ENCODE results near the gene RSPO4.

RSPO4 gene

DNA sequence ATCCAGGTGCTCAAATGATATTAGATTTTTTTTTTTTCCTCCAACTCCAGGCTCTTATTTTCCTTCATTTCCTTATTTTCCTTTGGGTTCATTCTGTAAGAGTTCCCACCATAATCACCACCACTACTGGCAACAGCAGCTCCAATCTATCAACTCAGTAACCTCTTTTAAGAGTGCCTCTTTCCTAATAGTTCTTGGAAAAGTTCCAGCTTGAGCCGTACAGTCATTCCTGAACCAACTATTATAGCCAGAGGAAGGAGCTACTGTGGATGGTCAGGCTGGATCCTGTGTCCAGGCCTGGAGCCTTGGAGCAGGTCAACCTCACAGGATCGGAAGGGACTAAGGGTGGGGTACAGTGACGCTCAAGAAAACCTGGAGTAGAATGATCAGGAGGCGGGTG is 81.8 kb downstream of the RSPO4 start:
- H3K36me3 ChIP-seq (ENCODE audit: control insufficient read depth, insufficient read depth, low read length), result no peaks in the 10 kb centered on the region
- H3K27me3 ChIP-seq (ENCODE audit: control insufficient read depth, insufficient read depth, low read length), result no peaks in the 10 kb centered on the region
- no peak overlapping the region for H3K4me3 ChIP-seq (ENCODE audit: low read length)
- no peak overlapping the region for H3K9ac ChIP-seq (ENCODE audit: low read length)
- no peak overlapping the region for H3K27ac ChIP-seq (ENCODE audit: low read depth, low read length)
- H3K4me1 ChIP-seq (ENCODE audit: control insufficient read depth, insufficient read depth, low read length), result no peaks in the 10 kb centered on the region

DNA sequence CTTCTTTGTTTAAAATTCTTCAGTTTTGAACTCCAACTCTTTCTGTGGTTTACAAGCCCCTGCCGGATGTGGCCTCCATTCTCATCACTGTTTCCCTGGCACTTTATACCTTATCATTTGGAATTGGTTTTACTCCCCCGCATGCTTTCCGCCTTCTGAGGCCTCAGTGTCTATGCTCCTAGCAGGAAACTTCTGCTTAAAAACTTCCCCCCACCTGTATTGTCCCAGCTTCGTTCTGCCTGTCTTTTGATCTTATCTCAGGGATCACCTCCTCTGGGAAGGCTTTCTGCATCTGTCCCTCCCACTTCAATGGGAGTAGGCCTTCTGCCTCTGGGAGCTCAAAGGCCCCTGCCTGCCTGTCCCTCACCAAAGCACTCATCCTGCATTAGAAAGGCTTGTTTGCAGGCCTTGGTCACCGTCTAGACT is 82.6 kb downstream of the RSPO4 start:
- Histone ChIP-seq H3K4me1 (ENCODE audit: control insufficient read depth, insufficient read depth, low read length) (no peaks in the 10 kb centered on the region), H3K27me3 (ENCODE audit: control insufficient read depth, insufficient read depth, low read length) (no peaks in the 10 kb centered on the region), H3K9ac (ENCODE audit: low read length) (no peak overlapping the region), H3K36me3 (ENCODE audit: control insufficient read depth, insufficient read depth, low read length) (no peaks in the 10 kb centered on the region), H3K27ac (ENCODE audit: low read depth, low read length) (no peak overlapping the region), H3K4me3 (ENCODE audit: low read length) (no peak overlapping the region)

DNA sequence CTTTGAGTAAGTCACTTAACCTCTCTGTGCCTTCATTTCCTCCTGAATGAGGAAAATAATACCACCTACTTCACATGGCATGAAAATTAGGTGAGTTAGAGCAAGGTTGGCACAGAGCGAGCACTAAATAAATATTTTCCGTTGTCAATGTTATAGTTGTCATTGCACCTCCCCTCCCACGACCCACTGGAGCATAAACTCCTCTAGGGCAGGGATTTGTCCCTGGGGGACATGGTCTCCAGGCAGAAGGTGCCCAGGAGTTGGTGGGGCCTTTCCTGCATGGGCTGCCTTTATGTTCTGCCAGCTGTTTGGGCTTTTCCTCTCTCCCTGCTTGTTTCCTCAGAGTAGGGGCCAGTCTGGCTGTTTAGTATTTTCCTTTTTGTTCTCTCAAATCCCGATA is 84.7 kb downstream of the RSPO4 start:
- H3K4me1 ChIP-seq (ENCODE audit: control insufficient read depth, insufficient read depth, low read length), result no peaks in the 10 kb centered on the region
- no peak overlapping the region for H3K9ac ChIP-seq (ENCODE audit: low read length)
- no peak overlapping the region for H3K27ac ChIP-seq (ENCODE audit: low read depth, low read length)
- no peaks in the 10 kb centered on the region for H3K36me3 ChIP-seq (ENCODE audit: control insufficient read depth, insufficient read depth, low read length)
- H3K27me3 ChIP-seq (ENCODE audit: control insufficient read depth, insufficient read depth, low read length), result no peaks in the 10 kb centered on the region
- H3K4me3 ChIP-seq (ENCODE audit: low read length), result no peak overlapping the region

DNA sequence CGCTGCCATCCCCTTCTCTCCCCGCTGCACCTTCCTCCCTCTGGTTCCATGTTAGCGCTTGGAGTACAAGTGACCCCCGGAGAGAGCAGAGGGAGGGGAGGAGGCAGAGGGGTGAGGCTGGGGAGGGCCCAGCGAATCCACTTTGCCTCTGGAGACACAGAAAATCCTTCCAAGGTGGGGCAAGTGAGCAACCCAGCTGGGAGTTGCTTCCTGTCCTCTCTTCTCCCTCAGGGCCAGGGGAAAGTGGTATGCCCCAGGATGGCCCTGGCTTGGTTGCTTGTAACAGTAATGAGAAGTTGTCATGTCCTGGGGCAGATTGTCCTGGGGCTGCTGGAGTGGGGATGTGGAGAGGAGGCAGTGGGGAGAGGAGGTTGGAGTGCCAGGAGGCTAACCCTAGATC is 85.3 kb downstream of the RSPO4 start:
- Histone ChIP-seq H3K27me3 (ENCODE audit: control insufficient read depth, insufficient read depth, low read length) (no peaks in the 10 kb centered on the region), H3K9ac (ENCODE audit: low read length) (no peak overlapping the region), H3K4me3 (ENCODE audit: low read length) (no peak overlapping the region), H3K4me1 (ENCODE audit: control insufficient read depth, insufficient read depth, low read length) (no peaks in the 10 kb centered on the region), H3K27ac (ENCODE audit: low read depth, low read length) (no peak overlapping the region), H3K36me3 (ENCODE audit: control insufficient read depth, insufficient read depth, low read length) (no peaks in the 10 kb centered on the region)

DNA sequence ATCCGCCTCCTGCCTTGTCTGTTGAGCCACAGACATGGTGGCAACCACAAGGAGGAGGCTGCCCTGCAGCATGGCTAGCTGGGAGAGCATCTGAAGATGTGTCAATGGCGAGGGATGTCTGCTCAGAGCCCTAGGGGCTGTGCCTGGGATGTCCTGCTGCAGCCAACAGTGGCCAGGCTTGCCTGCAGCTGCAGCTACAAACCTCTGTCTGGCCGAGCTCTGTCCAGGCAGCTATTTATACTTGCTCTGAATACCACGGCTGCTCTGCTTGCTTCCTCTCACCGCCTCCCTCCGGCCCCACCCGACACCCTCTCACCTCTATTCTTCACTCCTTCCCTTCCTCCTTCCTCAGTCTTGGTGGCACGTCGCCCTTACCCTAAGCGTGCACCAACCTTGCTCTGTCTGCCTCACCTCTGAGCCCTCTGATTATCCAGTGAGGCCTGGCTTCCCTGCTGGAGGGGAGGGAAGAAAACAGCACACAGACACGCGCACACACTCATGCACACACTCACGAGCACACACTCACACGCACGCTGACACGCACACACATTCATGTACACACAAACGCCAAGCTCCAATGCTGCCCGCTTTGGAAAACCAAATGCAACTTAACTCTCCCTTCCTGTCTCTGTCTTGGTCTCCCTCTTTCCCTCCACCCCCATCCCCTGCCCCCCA is 85.8 kb downstream of the RSPO4 start, which contains the start of gene ANGPT4:
Gene ANGPT4, minus strand, starts transcription at position 210 of the 675 bp plus-strand sequence. Its CDS starts 120 bp downstream, at position 90.
- no peak within 1 kb of the TSS for H3K27ac ChIP-seq (ENCODE audit: low read depth, low read length)
- H3K9ac ChIP-seq (ENCODE audit: low read length), result no peak within 1 kb of the TSS
- H3K27me3 ChIP-seq (ENCODE audit: control insufficient read depth, insufficient read depth, low read length), result no peaks in the 10 kb centered on the region
- H3K4me1 ChIP-seq (ENCODE audit: control insufficient read depth, insufficient read depth, low read length), result no peaks in the 10 kb centered on the region
- no peaks in the 10 kb centered on the region for H3K36me3 ChIP-seq (ENCODE audit: control insufficient read depth, insufficient read depth, low read length)
- H3K4me3 ChIP-seq (ENCODE audit: low read length), result no peak within 1 kb of the TSS

DNA sequence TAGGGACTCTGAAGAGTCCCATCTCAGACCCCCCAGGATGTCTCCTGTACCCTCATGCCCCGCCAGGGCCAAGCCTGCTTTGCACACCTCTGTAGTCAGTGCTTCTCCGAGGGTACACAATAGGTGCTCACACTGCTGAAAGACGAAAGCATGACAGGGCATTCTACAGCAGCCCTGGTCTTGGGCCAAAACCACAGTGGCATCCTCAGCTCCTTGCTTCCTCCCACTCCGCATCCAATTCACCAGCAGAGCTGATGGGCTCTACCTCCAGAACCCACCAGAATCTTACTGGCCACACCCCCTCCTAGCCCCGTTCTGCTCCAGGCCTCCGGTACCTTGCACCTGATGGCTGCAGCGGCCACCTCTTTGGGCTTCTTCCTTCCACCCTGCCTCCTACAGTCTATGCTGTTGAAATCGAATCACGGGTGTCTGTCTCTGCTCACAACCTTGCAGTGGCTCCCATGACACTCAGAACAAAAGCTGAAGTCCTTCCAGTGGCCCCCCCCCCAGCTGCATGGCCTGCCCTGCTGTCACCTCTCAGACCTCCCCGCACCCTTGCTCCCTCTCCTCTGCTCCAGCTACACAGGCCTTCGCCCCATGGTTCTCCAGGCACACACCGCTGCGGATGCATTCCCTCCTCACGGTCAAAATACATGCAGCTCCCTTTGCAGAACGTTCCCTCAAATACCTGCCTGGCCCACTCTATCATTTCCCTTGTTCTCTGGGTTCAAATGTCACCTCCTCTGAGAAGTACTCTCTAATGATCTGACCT is 87.2 kb downstream of the RSPO4 start:
- no peaks in the 10 kb centered on the region for H3K27me3 ChIP-seq (ENCODE audit: control insufficient read depth, insufficient read depth, low read length)
- no peak overlapping the region for H3K27ac ChIP-seq (ENCODE audit: low read depth, low read length)
- H3K9ac ChIP-seq (ENCODE audit: low read length), result no peak overlapping the region
- no peaks in the 10 kb centered on the region for H3K4me1 ChIP-seq (ENCODE audit: control insufficient read depth, insufficient read depth, low read length)
- H3K36me3 ChIP-seq (ENCODE audit: control insufficient read depth, insufficient read depth, low read length), result no peaks in the 10 kb centered on the region
- no peak overlapping the region for H3K4me3 ChIP-seq (ENCODE audit: low read length)

DNA sequence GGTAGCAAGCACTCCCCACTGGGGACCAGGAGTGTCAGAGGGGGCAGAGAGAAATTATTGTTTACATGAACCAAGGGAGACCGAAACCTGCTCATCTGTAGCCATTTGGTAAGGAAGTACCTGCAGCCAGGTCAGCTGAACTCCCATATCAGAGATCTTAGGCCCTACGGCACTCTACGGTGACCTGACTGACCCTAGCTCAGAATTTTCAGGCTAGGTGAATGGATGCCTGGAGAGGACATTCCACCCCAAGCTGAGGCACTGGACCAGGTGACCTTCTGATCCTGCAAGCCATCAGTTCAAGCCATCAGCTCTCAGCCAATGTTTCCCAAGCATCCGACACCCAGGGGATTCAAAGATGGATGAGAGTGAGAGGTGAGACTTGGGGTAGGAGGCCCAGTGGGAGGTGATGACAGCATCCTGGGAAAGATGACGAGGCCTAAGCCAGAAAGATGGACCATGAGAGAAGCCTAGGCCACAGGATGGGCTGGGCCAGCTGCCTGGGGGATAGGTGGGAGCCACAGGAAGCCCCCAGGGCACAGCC is 88.7 kb downstream of the RSPO4 start:
- no peaks in the 10 kb centered on the region for H3K4me1 ChIP-seq (ENCODE audit: control insufficient read depth, insufficient read depth, low read length)
- H3K27me3 ChIP-seq (ENCODE audit: control insufficient read depth, insufficient read depth, low read length), result no peaks in the 10 kb centered on the region
- no peak overlapping the region for H3K27ac ChIP-seq (ENCODE audit: low read depth, low read length)
- no peak overlapping the region for H3K4me3 ChIP-seq (ENCODE audit: low read length)
- H3K9ac ChIP-seq (ENCODE audit: low read length), result no peak overlapping the region
- no peaks in the 10 kb centered on the region for H3K36me3 ChIP-seq (ENCODE audit: control insufficient read depth, insufficient read depth, low read length)

DNA sequence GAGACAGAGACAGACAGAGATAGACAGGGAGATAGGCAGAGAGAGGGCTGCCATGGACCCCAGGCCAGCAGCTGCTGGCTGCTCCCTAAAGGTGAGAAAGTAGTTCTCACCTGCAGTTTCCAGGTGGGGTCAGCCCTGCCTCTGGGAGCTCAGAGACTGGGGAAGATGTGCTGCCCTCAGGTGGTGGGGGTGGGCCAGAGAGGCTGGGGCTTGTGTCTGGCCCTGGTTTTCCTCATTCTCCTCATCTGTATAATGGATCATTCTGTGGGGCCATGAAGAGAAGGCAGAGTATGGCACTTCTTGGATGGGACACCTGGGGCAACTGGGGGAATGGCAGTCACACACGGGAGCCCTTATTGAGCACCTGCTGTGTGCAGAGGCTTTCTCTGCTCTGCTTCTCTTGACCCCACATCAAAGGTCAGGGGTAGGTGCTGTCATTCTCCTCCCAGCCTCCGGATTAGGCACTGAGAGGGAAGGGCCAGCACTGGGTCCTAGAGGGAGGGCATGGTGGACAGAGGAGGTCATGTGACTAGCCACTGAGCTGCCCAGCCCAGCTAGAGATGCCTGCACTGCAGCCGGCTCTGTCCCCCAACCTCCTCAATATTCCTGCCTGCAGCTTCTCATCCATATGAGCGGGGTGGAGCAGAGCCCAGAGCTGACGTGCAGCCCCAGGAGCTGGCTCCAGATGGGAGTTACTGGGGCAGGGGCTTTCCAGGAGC is 90.1 kb downstream of the RSPO4 start:
- Histone ChIP-seq H3K4me3 (ENCODE audit: low read length) (no peak overlapping the region), H3K27ac (ENCODE audit: low read depth, low read length) (no peak overlapping the region), H3K4me1 (ENCODE audit: control insufficient read depth, insufficient read depth, low read length) (no peaks in the 10 kb centered on the region), H3K27me3 (ENCODE audit: control insufficient read depth, insufficient read depth, low read length) (no peaks in the 10 kb centered on the region), H3K9ac (ENCODE audit: low read length) (no peak overlapping the region), H3K36me3 (ENCODE audit: control insufficient read depth, insufficient read depth, low read length) (no peaks in the 10 kb centered on the region)

DNA sequence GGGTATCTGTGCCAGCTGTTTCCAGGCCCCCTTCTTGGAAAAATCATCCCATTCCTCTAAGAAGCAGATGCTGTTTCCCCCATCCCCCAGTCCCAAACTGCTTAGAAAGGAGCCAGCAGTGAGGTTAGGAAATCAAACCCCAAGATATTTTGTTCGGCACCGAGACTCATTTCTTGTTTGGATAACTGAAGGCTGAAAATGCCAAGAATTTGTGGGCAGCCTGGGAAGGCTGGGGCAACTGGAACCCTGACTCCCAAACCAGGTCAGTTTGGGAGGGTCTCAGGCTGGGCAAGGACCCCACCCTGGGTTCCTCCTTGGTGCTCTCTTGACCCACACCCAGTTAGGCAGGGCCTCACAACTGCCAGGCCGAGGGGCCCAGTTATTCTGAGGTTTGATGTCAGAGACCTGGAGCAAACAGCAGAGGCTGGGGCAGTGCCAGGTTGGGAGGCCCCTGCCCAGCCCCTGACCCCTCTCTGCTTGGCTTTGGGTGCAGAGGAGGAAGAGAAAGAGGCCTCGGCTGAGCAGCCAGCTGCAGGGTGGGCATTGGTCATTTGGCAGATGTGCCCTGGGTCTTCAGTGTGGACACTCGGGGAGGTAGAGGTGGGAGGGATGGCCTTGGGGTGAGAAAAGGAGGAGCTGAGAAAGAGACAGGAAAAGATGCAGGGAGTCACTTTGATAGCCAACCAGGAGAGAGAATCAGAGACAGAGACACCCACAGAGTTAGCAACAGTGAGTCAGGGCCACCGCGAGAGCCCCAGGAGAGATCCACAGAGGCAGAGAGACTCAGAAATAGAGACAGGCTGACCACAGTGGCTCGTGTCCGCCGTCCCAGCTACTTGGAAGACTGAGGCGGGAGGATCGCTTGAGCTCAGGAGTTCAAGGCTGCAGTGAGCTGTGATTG is 91.0 kb downstream of the RSPO4 start:
- Histone ChIP-seq H3K27me3 (ENCODE audit: control insufficient read depth, insufficient read depth, low read length) (no peaks in the 10 kb centered on the region), H3K9ac (ENCODE audit: low read length) (no peak overlapping the region), H3K4me3 (ENCODE audit: low read length) (no peak overlapping the region), H3K4me1 (ENCODE audit: control insufficient read depth, insufficient read depth, low read length) (no peaks in the 10 kb centered on the region), H3K27ac (ENCODE audit: low read depth, low read length) (no peak overlapping the region), H3K36me3 (ENCODE audit: control insufficient read depth, insufficient read depth, low read length) (no peaks in the 10 kb centered on the region)

DNA sequence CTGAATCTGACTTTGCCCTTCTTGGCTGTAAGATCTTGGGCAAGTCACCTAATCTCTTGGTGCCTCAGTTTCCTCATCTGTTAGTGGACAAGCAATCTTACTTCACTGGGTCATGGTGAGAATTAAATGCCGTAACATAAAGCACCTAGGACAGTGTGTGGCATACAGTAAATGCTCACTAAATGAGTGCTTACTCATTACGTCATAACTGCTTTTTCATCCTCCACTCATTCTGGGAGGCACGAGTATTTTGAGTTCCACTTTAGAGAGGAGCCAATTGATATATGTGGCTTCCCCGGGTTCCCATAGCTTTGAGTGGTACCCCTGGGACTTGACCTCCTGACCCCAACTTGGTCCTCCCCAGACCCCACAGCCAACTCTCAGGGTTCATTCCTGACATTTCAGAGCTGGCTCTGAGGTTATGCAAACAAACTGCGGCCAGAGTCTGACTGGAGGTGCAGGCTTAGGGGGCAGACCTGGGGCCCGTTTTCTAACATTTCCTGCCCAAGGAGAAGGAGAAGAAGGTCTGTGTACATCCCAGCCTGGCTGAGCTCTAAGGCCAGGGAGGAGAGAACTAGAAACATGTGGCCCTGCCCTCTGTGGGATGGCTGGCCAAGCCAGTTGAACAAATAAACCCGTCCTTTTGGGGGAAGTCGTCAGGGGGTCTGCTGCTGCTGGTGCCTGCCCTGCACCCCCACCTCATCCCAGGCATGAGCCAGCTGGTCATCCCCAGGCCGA is 91.8 kb downstream of the RSPO4 start:
- Histone ChIP-seq H3K36me3 (ENCODE audit: control insufficient read depth, insufficient read depth, low read length) (no peaks in the 10 kb centered on the region), H3K27me3 (ENCODE audit: control insufficient read depth, insufficient read depth, low read length) (no peaks in the 10 kb centered on the region), H3K4me3 (ENCODE audit: low read length) (no peak overlapping the region), H3K9ac (ENCODE audit: low read length) (no peak overlapping the region), H3K27ac (ENCODE audit: low read depth, low read length) (no peak overlapping the region), H3K4me1 (ENCODE audit: control insufficient read depth, insufficient read depth, low read length) (no peaks in the 10 kb centered on the region)

DNA sequence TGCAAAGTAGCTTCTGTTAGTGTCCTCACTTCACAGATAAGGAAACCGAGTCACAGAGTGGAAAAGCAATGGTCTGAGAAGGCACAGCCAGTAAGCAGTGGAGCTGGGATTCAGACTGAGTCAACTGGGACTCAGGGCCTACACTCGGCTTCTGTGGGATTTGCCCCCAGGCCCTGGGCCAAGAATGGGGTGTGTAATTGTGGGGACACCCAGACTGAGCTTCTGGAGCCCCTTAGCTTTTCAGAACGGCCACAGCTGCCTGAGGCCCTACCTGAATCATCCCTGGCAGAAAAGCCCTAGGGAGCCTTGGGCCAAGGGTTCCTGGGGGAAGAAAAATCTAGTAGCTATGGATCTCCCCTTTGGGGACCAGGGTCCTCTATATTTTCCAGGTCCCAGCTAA is 92.5 kb downstream of the RSPO4 start:
- Histone ChIP-seq H3K36me3 (ENCODE audit: control insufficient read depth, insufficient read depth, low read length) (no peaks in the 10 kb centered on the region), H3K27ac (ENCODE audit: low read depth, low read length) (no peak overlapping the region), H3K4me1 (ENCODE audit: control insufficient read depth, insufficient read depth, low read length) (no peaks in the 10 kb centered on the region), H3K27me3 (ENCODE audit: control insufficient read depth, insufficient read depth, low read length) (no peaks in the 10 kb centered on the region), H3K4me3 (ENCODE audit: low read length) (no peak overlapping the region), H3K9ac (ENCODE audit: low read length) (no peak overlapping the region)

Data from rectal smooth muscle tissue (tissue), 1 donor.